Activated CD4-positive, alpha-beta T cell treated with anti-CD3 and anti-CD28 coated beads for 48 hours (primary cell): Measurements from ENCODE around the gene CNDP2.

Experiments used
- DNase-seq: peaks from one replicate; pipeline ENCODE4 v3.0.0-alpha.2; 2020

CNDP2 gene

DNA sequence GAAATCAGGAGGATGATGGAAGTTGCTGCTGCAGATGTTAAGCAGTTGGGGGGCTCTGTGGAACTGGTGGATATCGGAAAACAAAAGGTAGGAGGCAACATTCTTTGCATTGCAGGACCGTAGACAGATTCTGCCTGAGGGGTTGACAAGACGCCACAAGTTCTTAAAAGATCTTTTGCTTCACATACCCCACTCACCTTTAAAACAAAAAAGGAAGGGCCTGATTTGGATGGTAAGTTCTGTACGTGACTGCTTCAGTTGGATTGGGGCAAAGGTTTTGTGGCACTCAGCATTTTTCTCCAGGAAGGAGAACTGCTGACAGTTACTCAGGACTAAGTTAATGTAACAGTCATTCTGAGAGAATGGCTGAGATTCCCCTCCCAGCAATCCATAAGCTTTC, 5.2 kb downstream of the CNDP2 start:
- DNase-seq = no peak

DNA sequence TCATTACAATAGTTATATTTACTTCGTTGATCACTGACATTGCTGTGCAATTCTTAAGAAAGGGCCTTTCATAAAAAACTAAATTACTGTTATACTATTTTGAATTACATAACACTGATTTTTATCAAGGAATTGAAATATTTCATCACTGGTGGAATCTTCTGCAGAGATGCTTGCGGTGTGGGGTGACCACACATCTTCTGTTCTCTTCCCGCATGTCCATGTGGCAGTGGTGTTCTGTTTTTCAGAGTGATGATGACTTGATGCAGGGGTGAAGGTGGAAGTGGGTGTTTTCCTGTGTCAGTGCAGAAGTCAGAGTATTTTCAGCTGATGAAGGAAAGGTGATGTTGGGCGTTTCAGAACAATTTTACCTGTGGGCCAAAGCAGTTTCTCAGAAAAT, 7.0 kb downstream of the CNDP2 start:
- DNase-seq = no peak

- no peak for DNase-seq
Measured at GRCh38 chr18:74505776-74506175, 9.6 kb downstream of the CNDP2 start.

GRCh38 chr18:74506448-74507084, 10.4 kb downstream of the CNDP2 start:
- no peak for DNase-seq

DNA sequence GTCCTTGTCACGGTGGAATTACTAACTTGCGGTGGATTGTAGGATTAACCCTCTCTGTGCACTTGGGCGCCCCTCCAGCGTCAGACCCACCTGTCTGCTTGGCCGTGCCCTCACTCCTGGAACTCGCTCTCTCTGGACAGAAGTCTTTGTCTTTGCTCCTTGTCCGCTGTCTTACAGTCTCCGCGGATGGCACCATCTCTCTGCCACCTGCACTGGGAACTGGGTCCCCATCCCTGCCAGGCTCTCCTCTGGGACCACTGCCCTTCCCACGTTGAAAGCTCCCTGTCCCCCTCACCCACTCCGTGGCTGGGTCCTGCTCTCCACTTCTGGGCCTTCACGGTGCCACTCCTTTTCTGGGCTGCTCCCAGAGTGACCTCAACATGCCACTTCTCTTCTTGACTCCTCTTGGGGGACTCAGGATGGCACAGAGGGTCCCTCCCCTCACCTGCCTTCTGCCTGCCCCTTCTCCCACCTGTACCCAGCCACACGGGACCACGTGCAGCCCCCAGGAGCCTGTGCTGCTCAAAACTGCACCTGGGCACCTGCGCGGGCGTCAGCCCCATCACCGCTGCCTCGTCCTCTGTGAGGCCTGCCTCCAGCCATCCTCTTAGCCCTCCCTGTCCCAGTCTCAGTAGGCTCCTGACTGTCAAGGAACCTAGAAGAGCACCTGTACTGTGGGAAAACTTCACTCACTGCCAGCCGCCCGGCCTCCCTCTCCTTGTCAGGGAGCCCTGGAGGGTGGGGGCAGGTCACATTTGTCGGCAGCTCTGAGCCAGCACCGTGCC, 11.1 kb downstream of the CNDP2 start:
- no peak for DNase-seq

GRCh38 chr18:74507927-74508326, 11.8 kb downstream of the CNDP2 start:
- DNase-seq = no peak

GRCh38 chr18:74508366-74508765, 12.2 kb downstream of the CNDP2 start:
- DNase-seq = no peak

GRCh38 chr18:74508821-74509225, 12.7 kb downstream of the CNDP2 start:
- DNase-seq = no peak

DNA sequence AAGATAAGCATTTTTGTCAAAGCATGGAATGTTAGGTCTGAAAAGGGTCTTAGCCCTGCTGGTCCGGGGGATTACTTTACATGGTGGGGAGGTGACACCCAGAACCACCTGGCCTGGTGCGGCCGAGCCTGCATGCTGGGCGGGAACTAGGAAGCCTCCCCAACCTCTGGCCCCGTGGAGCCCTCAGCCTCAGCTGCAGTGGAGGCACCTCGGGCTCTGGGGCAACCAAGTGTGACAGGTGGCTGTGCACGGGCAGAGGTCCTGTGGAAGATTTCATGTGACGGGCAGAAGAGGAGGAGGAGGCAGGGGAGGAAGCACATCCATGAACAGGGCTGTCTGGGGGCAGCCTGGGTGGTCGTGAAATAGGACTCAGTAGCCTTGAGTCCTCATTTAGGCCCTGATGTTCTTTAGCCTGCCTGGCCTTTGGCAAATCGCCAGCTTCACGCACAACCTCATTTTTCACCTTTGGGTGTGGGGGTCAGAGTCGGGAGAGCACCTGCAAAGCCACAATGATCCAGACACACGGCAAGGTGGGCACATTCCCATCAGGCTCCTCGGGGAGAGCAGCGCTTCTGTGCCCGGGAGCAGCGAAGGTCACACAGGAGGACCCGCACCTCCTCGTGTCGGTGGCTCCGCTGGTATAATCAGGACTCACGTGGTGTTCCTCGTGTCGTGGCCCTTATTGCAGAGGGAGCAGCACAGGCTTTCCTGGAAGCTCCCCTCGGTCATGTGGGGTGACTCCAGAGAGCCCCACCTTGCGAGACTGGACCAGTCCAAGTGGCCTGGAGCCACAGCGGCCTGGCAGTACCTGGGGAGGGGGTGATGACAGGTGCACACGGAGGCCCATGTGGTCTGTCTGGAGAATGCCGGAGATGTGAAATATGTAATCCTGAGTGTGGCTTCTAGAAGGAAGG, 13.9 kb downstream of the CNDP2 start:
- no peak for DNase-seq

DNA sequence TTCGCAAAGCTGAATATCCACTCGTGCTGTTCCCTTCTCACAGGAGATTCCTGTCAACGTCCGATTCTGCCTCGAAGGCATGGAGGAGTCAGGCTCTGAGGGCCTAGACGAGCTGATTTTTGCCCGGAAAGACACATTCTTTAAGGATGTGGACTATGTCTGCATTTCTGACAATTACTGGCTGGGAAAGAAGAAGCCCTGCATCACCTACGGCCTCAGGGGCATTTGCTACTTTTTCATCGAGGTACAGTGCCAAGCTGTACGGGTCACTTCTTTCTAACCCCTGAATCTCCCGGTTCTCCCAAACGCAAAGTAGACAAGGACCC, 14.6 kb downstream of the CNDP2 start:
- DNase-seq = no peak

DNA sequence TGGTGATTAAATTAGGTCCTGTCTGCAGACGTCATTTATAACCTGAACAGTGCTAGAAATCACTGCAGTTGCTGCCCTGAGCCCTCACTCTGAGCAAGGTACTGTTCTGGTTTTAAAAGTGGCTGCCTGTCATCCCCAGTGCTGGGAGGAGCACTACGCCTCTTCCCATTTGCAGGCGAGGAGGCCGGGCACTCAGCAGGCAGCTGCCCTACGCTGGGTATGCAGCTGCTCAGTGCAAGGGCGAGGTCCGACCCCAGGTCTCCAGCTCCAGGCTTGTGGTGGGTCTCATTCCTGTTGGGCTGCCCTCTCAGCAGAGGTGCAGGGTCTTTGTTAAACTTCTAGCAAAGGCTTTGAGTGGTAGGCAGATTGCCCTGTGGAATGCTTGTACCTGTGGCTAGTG, 15.7 kb downstream of the CNDP2 start:
- DNase-seq = no peak

DNA sequence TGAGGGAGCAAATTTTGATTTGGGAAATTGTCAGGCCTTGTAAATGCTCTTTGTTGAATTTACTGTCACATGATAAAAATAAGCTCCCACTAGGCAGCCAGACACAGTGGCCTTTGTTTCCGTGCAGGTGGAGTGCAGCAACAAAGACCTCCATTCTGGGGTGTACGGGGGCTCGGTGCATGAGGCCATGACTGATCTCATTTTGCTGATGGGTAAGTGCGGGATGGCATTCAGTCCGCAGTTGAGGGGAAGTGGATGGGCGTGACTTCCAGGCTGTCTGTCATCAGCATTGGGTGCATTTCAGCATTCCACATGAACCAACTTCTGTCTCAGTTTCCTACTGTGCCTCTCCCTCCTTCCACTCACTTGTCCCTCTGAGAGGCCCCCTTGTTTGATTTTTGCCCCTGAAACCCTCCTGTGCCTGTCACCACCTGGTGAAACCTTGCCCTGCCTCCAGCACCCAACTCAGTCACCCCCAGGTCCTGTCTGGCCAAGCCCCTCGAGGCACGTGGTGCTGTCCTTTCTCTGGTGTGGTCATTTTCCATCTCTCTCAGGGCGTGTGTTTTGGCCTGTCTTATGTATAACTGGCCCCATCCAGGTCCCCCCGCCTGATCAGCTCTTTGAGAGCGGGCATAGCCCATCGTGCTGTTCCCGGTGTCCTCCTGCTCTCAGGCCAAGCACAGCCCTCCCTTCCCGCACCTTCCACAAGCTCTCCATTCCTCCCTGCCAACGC, 16.3 kb downstream of the CNDP2 start:
- DNase-seq = no peak

- DNase-seq = no peak
Measured at GRCh38 chr18:74513149-74513882, 17.2 kb downstream of the CNDP2 start.

- DNase-seq = no peak
Measured at GRCh38 chr18:74513883-74514205, 17.7 kb downstream of the CNDP2 start.

DNA sequence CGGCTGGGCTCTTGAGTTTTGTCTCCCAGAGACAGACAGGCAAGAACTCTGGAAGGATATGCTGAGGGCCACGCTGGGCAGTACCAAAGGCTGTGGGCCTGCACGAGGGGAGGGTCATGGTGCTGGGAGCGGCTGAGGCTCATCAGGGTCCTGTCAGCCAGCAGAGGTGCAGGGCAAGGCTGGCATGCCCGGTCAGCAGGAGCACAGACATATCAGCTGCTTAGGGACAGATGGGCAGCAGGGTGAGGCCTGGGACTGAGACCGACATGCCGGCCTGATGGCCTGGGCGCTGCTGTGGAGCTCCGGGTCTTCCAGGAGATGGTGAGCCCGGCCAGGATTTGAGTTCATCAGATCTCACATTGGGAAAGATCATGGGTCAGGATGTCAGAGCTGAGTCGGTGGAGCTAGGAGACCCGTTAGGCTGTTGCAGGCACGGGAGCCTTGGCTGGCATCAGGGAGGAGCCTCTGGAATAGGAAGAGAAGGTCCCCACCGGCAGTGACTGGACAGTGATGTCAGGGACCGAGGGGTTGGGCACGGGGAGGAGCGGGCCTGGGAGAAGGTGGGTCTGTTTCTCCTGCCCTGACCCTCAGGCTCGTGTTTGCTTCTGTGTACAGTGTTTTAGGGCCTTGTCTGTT, 18.8 kb downstream of the CNDP2 start:
- no peak for DNase-seq

GRCh38 chr18:74515620-74516231, 19.6 kb downstream of the CNDP2 start:
- no peak for DNase-seq

GRCh38 chr18:74516271-74517235, 20.4 kb downstream of the CNDP2 start:
- no peak for DNase-seq

- DNase-seq = no peak
Measured at GRCh38 chr18:74517236-74517630, 21.1 kb downstream of the CNDP2 start.

- DNase-seq = no peak
Measured at GRCh38 chr18:74518456-74519295, 22.5 kb downstream of the CNDP2 start.
